Right atrium auricular region (tissue), 2 donors: ENCODE measurements around the gene HOATZ. TPM values are rescaled to one million over a fixed set of nuclear protein-coding genes. Genes with fewer than 3 reads are reported as not detected.

ENCODE experiments used
- DNase-seq: peaks from one replicate; pipeline ENCODE4 v3.0.0-alpha.2; 2019; ENCODE audit warnings: low spot score
- H3K27ac ChIP-seq, 2 donors: fragments of 200-600 bp; sonication (generic); 1 replicate in 1 of 2; 2 replicates in 1 of 2; pipeline ENCODE4 v1.5.1; 2016 to 2019
- H3K27me3 ChIP-seq, 2 donors: fragments of 200-600 bp; sonication (generic); one replicate each; pipeline versions ENCODE4 v1.5.1 to v1.6.0; 2017 to 2019
- H3K36me3 ChIP-seq: fragments of 200-600 bp; sonication (generic); one replicate; pipeline ENCODE4 v1.5.1; 2016
- H3K4me1 ChIP-seq, 2 donors: fragments of 200-600 bp; sonication (generic); one replicate each; pipeline versions ENCODE4 v1.5.1 to v1.6.0; 2017 to 2019
- H3K4me3 ChIP-seq, 2 donors: fragments of 200-600 bp; sonication (generic); 1 replicate in 1 of 2; 2 replicates in 1 of 2; pipeline ENCODE4 v1.5.1; 2017 to 2019; ENCODE audit warnings: mild to moderate bottlenecking in 1 of 2, moderate library complexity in 1 of 2
- H3K9me3 ChIP-seq, 2 donors: fragments of 200-600 bp; sonication (generic); one replicate each; pipeline ENCODE4 v1.5.1; 2019
- total RNA-seq, 2 donors: library from RNA; depleted of rRNA; stranded (reverse); fragments of >200 nt; gene quantifications; one replicate each; pipeline ENCODE4 v1.1.0, GENCODE V29; 2016
- TF ChIP-seq, protein P1 (sequence below), 2 donors: fragments of 200-600 bp; sonication (generic); IDR thresholded peaks; one replicate each; pipeline ENCODE4 v1.5.1; 2019; ENCODE audit warnings: antibody characterized with exemption in 2 of 2

HOATZ gene
- total RNA-seq, 2 donors from 2014 or later: not detected

GRCh38 chr11:111535281-111535680 lies 20.7 kb downstream of the HOATZ start:
- DNase-seq: no peak
- Histone ChIP-seq H3K27ac (no peak overlapping the region), H3K4me3 (no peak overlapping the region), H3K4me1 (peaks cover 0 to 8% of the 10 kb centered on the region in 2 donors), H3K9me3 (no peaks in the 10 kb centered on the region), H3K27me3 (no peaks in the 10 kb centered on the region), H3K36me3 (no peaks in the 10 kb centered on the region)
- TF ChIP-seq, protein P1, sequence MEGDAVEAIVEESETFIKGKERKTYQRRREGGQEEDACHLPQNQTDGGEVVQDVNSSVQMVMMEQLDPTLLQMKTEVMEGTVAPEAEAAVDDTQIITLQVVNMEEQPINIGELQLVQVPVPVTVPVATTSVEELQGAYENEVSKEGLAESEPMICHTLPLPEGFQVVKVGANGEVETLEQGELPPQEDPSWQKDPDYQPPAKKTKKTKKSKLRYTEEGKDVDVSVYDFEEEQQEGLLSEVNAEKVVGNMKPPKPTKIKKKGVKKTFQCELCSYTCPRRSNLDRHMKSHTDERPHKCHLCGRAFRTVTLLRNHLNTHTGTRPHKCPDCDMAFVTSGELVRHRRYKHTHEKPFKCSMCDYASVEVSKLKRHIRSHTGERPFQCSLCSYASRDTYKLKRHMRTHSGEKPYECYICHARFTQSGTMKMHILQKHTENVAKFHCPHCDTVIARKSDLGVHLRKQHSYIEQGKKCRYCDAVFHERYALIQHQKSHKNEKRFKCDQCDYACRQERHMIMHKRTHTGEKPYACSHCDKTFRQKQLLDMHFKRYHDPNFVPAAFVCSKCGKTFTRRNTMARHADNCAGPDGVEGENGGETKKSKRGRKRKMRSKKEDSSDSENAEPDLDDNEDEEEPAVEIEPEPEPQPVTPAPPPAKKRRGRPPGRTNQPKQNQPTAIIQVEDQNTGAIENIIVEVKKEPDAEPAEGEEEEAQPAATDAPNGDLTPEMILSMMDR (IDR thresholded peaks at IDR 0.05): no peak

- DNase-seq: no peak
- no peaks in the 10 kb centered on the region for H3K9me3 ChIP-seq
- H3K27me3 ChIP-seq: no peaks in the 10 kb centered on the region
Observed at GRCh38 chr11:111537336-111537860, 22.8 kb downstream of the HOATZ start.

DNA sequence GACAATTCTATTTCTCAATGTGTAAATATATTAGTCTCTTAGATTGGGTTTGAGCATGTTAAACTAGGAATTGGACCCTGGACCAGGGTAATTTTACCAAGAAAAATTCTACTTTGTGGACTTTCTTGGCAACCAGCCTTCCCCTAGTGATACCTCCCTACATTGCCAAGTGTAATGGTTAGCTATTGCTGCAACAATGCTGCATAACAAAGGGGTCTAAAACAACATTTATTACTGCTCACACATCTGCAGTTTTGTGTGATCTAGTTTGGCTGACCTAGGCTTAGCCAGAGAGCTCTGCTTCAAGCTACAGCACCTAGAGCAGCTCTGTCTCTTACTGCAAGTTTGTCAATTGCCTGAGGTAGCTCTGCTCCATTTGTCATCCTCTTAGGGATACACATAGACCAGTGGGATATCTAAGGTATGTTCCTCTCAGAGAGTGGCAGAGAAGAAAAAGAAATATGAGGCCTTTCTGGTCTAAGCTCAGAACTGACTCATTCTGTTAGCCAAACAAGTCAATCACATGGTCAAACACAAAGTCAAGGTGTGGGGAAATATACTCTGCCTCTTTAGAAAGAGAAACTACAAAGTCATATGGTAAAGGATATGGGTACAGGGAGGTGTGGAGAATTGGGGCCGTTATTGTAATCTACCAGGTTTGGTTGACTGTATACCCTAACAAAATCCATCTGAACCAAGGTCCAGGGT lies 24.0 kb downstream of the HOATZ start:
- Histone ChIP-seq H3K27me3 (no peaks in the 10 kb centered on the region), H3K36me3 (no peaks in the 10 kb centered on the region), H3K9me3 (no peaks in the 10 kb centered on the region), H3K27ac (no peak overlapping the region), H3K4me3 (no peak overlapping the region), H3K4me1 (peaks cover 0 to 26% of the 10 kb centered on the region in 2 donors)
- TF ChIP-seq, protein P1 (IDR thresholded peaks at IDR 0.05): no peak
- no peak for DNase-seq

More at GRCh38 chr11:111537336-111537860, 22.8 kb downstream of the HOATZ start:
- Histone ChIP-seq H3K4me3 (no peak overlapping the region), H3K27ac (no peak overlapping the region), H3K36me3 (no peaks in the 10 kb centered on the region), H3K4me1 (peaks cover 0 to 26% of the 10 kb centered on the region in 2 donors)
- TF ChIP-seq, protein P1 (IDR thresholded peaks at IDR 0.05): no peak

- DNase-seq: no peak
- peaks cover 0 to 26% of the 10 kb centered on the region in 2 donors for H3K4me1 ChIP-seq
- H3K9me3 ChIP-seq: no peaks in the 10 kb centered on the region
- H3K36me3 ChIP-seq: no peaks in the 10 kb centered on the region
- TF ChIP-seq, protein P1 (IDR thresholded peaks at IDR 0.05): no peak
- no peak overlapping the region for H3K27ac ChIP-seq
- H3K27me3 ChIP-seq: no peaks in the 10 kb centered on the region
- peak overlapping the region; percentile 60 to 63 for H3K4me3 ChIP-seq
Observed at GRCh38 chr11:111539426-111540113, 25.0 kb downstream of the HOATZ start.

- DNase-seq: no peak
- H3K4me1 ChIP-seq: peaks cover 0 to 26% of the 10 kb centered on the region in 2 donors
- TF ChIP-seq, protein P1 (IDR thresholded peaks at IDR 0.05): no peak
- peak within 1 kb of the TSS; percentile 64 to 66 for H3K27ac ChIP-seq
- H3K27me3 ChIP-seq: no peaks in the 10 kb centered on the region
- peak within 1 kb of the TSS; percentile 60 to 63 for H3K4me3 ChIP-seq
- no peaks in the 10 kb centered on the region for H3K36me3 ChIP-seq
- H3K9me3 ChIP-seq: no peaks in the 10 kb centered on the region
Observed at GRCh38 chr11:111540114-111540936, 25.7 kb downstream of the HOATZ start, which contains the start of gene LAYN. Gene LAYN, plus strand, starts transcription at chr11:111540720. Its CDS starts 124 bp downstream, at chr11:111540844.
